ENCODE measurements around the gene PIGZ. TPM values are rescaled to one million over a fixed set of nuclear protein-coding genes. Genes with fewer than 3 reads are reported as not detected.

Gene PIGZ
- total and polyA plus RNA-seq, 9 of the 15 experiments (the other 6 are each of a cell fraction or from before 2014, with no cell fraction given), result 0.15 to 1.8 (median 0.76) TPM

- TF ChIP-seq POLR2G (IDR thresholded peaks at IDR 0.05; ENCODE audit: low read depth, low read length) (peak; percentile 98), EWSR1 (IDR thresholded peaks at IDR 0.05; ENCODE audit: borderline replicate concordance, low read depth, partially characterized antibody) (no peak), ZBTB34 (CRISPR knock-in tag; IDR thresholded peaks at IDR 0.05) (no peak), ARID2 (IDR thresholded peaks at IDR 0.05) (no peak), ZNF318 (IDR thresholded peaks at IDR 0.05; ENCODE audit: borderline replicate concordance in 1 of 2, low read depth in 1 of 2) (no peak), SFPQ (IDR thresholded peaks at IDR 0.05; ENCODE audit: low read depth, low read length) (no peak), E2F5 (CRISPR knock-in tag; IDR thresholded peaks at IDR 0.05) (peak; percentile 76; the same call in 1 of the 2 replicates), CBFB (CRISPR knock-in tag; IDR thresholded peaks at IDR 0.05) (peak; percentile 79), CHD1 (IDR thresholded peaks at IDR 0.05; ENCODE audit: low read length) (peak; percentile 26), SIN3B (IDR thresholded peaks at IDR 0.05; ENCODE audit: low read depth) (peak; percentile 97), ZNF134 (CRISPR knock-in tag; conservative IDR thresholded peaks at IDR 0.05) (no peak), ZZZ3 (IDR thresholded peaks at IDR 0.05) (no peak)
Measured at GRCh38 chr3:196942226-196942914, 26.3 kb downstream of the PIGZ start, which contains the start of gene NCBP2 (continued).
